B cell (primary cell): ENCODE measurements around the gene TWNK. TPM values are rescaled to one million over a fixed set of nuclear protein-coding genes. Genes with fewer than 3 reads are reported as not detected.

Experiments
- ATAC-seq: fragments of 200-7000 bp; cut with Tn5 transposase; one replicate; pipeline ENCODE4 v1.10.0; 2021; ENCODE audit warnings: low read depth, mild to moderate bottlenecking, moderate number of reproducible peaks, moderate library complexity
- CTCF ChIA-PET: fragments of 350-600 bp; sonication (Branson Sonifier 250); formaldehyde crosslinking; loops from one replicate; lab custom pipeline; 2021; ENCODE audit warnings: antibody characterized with exemption, inconsistent platforms; lab: Charles Lee
- POLR2A ChIA-PET: fragments of 350-600 bp; sonication (Branson Sonifier 250); formaldehyde crosslinking; loops from one replicate; lab custom pipeline; 2021; ENCODE audit warnings: antibody characterized with exemption; lab: Charles Lee
- DNase-seq: peaks from one replicate; pipeline ENCODE4 v3.0.0; 2013
- H2AFZ ChIP-seq: 2 replicates; pipeline ENCODE4 v1.6.1; 2012; ENCODE audit warnings: mild to moderate bottlenecking, low read depth, low read length; ENCODE audit not compliant: insufficient read depth, poor library complexity, severe bottlenecking
- H3K27ac ChIP-seq, 2 donors: 1 replicate in 1 of 2; 2 replicates in 1 of 2; pipeline ENCODE4 v1.5.1; 2012 to 2013; ENCODE audit warnings: low read length in 2 of 2, mild to moderate bottlenecking in 2 of 2, moderate library complexity in 1 of 2
- H3K27me3 ChIP-seq, 4 experiments: fragments of 200-600 bp in 1 of 4; sonication (generic) in 1 of 4; replicated peaks in 1 of 4; 1 replicate in 2 of 4; 2 replicates in 2 of 4; pipeline versions ENCODE4 v1.6.1 to v1.7.0; 2013 to 2016; ENCODE audit warnings: low read length in 3 of 4, mild to moderate bottlenecking in 2 of 4, mixed read lengths in 1 of 4, moderate library complexity in 1 of 4; ENCODE audit not compliant: insufficient read depth in 4 of 4, control insufficient read depth in 3 of 4; ENCODE audit errors: control extremely low read depth in 1 of 4
- H3K36me3 ChIP-seq, 2 experiments: replicated peaks in 1 of 2; 1 replicate in 1 of 2; 2 replicates in 1 of 2; pipeline versions ENCODE4 v1.6.1 to v1.7.1; 2013; ENCODE audit warnings: low read length in 1 of 2; ENCODE audit not compliant: insufficient read depth in 2 of 2, control insufficient read depth in 1 of 2; ENCODE audit errors: control extremely low read depth in 1 of 2, extremely low read depth in 1 of 2
- H3K4me1 ChIP-seq, 2 donors: fragments of 200-600 bp in 1 of 2; sonication (generic) in 1 of 2; 1 replicate in 1 of 2; 2 replicates in 1 of 2; pipeline versions ENCODE4 v1.5.1 to v1.6.1; 2013 to 2017; ENCODE audit warnings: low read length in 2 of 2; ENCODE audit not compliant: control insufficient read depth in 2 of 2, insufficient read depth in 2 of 2
- H3K4me2 ChIP-seq: replicated peaks from 2 replicates; pipeline ENCODE3; 2012; ENCODE audit warnings: mild to moderate bottlenecking, low read depth, low read length; ENCODE audit not compliant: poor library complexity, severe bottlenecking
- H3K4me3 ChIP-seq, 5 experiments: fragments of 200-600 bp in 1 of 5; sonication (generic) in 1 of 5; 1 replicate in 3 of 5; 2 replicates in 2 of 5; pipeline versions ENCODE4 v1.5.1 to v1.7.0; 2011 to 2016; ENCODE audit warnings: low read length in 4 of 5, mild to moderate bottlenecking in 4 of 5, low read depth in 2 of 5, control low read depth in 1 of 5, moderate library complexity in 1 of 5; ENCODE audit not compliant: insufficient read depth in 1 of 5; ENCODE audit errors: control extremely low read depth in 1 of 5, extremely low read depth in 1 of 5
- H3K79me2 ChIP-seq: fragments of 200-600 bp; sonication (generic); one replicate; pipeline ENCODE4 v1.6.0; 2016; ENCODE audit warnings: low read length; ENCODE audit not compliant: control insufficient read depth, insufficient read depth
- H3K9ac ChIP-seq: fragments of 200-600 bp; sonication (generic); 2 replicates; pipeline ENCODE4 v1.6.1; 2017; ENCODE audit warnings: mild to moderate bottlenecking, low read length, moderate library complexity
- H3K9me3 ChIP-seq, 3 donors: one replicate each; pipeline versions ENCODE4 v1.6.1 to v1.7.1; 2013; ENCODE audit warnings: low read length in 2 of 3; ENCODE audit not compliant: control insufficient read depth in 2 of 3, insufficient read depth in 1 of 3; ENCODE audit errors: control extremely low read depth in 1 of 3
- H4K20me1 ChIP-seq: 2 replicates; pipeline ENCODE4 v1.6.0; 2012; ENCODE audit warnings: mild to moderate bottlenecking, low read length; ENCODE audit not compliant: insufficient read depth, control insufficient read depth, poor library complexity, severe bottlenecking
- H3K27ac Mint-ChIP-seq: one replicate; pipeline ENCODE4 v1.8.0; 2021; ENCODE audit warnings: mixed read lengths
- H3K27me3 Mint-ChIP-seq: one replicate; pipeline ENCODE4 v1.8.0; 2021; ENCODE audit warnings: mixed read lengths
- H3K4me1 Mint-ChIP-seq: one replicate; pipeline ENCODE4 v1.8.0; 2021; ENCODE audit warnings: mixed read lengths
- H3K4me3 Mint-ChIP-seq: one replicate; pipeline ENCODE4 v1.8.0; 2021; ENCODE audit warnings: mixed read lengths
- H3K9me3 Mint-ChIP-seq: one replicate; pipeline ENCODE4 v1.8.0; 2022; ENCODE audit warnings: mixed read lengths; ENCODE audit not compliant: insufficient read depth
- CTCF ChIP-seq: fragments of 200-600 bp; IDR thresholded peaks from one replicate; pipeline ENCODE4 v1.8.0; 2022; ENCODE audit warnings: antibody characterized with exemption, mild to moderate bottlenecking
- EZH2 ChIP-seq: IDR thresholded peaks from 2 replicates; pipeline ENCODE4 v1.6.1; 2012; ENCODE audit warnings: borderline replicate concordance, low read depth, mild to moderate bottlenecking, moderate library complexity, low read length; ENCODE audit not compliant: insufficient read depth, poor library complexity, severe bottlenecking
- WGBS: methylation state at CpG from one replicate; pipeline ENCODE4 v1.1.5; 2013; ENCODE audit warnings: missing lambda C conversion rate; ENCODE audit not compliant: insufficient coverage; 5-methylcytosine and 5-hydroxymethylcytosine counted together
- intact Hi-C: fragments of 100-400 bp; cut with micrococcal nuclease; formaldehyde crosslinking; loops from one replicate; pipeline ENCODE4 v1.10.0; 2022
- polyA plus RNA-seq: library from polyadenylated mRNA; depleted of rRNA; stranded (reverse); fragments of >200 nt; gene quantifications from 2 replicates; pipeline ENCODE4 v1.2.3, GENCODE V29; 2012
- total RNA-seq, 2 donors: library from RNA; stranded (reverse); fragments of 120-200 nt in 1 of 2; gene quantifications; 1 replicate in 1 of 2; 2 replicates in 1 of 2; pipeline versions ENCODE4 v1.2.3 to v1.2.4, GENCODE V29; 2013 to 2022

Gene TWNK
- total and polyA plus RNA-seq, 2 donors (not counting 1 experiment from before 2014, with no cell fraction given) = 7.2 to 11.8 TPM

GRCh38 chr10:101007915-101008822 is 20.8 kb downstream of the TWNK start:
- intact Hi-C loops = no loop called here
- H3K4me3 ChIP-seq = no peak overlapping the region
- no peaks in the 10 kb centered on the region for H4K20me1 ChIP-seq
- no peaks in the 10 kb centered on the region for H3K79me2 ChIP-seq
- DNase-seq (no peak), ATAC-seq (no peak)
- H3K4me1 Mint-ChIP-seq = peaks cover 7% of the 10 kb centered on the region
- no peak overlapping the region for H3K27ac ChIP-seq
- CTCF ChIA-PET = interaction anchor here (0.7 to 1.7 kb wide), 4 partner anchors 9 to 53 kb away, joined by 3 to 10 read pairs (median 4); partner anchors contain the start of genes KAZALD1 and LZTS2
- no peak overlapping the region for H2AFZ ChIP-seq
- WGBS = 89% methylated on average over 11 of the region's 13 CpGs
- no peaks in the 10 kb centered on the region for H3K9me3 ChIP-seq
- H3K27ac Mint-ChIP-seq = no peak overlapping the region
- H3K9ac ChIP-seq = no peak overlapping the region
- peaks cover 0 to 7% of the 10 kb centered on the region in 2 experiments for H3K36me3 ChIP-seq
- no peaks in the 10 kb centered on the region for H3K27me3 Mint-ChIP-seq
- H3K4me2 ChIP-seq = no peak overlapping the region
- H3K4me3 Mint-ChIP-seq = no peak overlapping the region
- H3K9me3 Mint-ChIP-seq = no peaks in the 10 kb centered on the region
- TF ChIP-seq EZH2 (no peak), CTCF (no peak)
- no peaks in the 10 kb centered on the region for H3K27me3 ChIP-seq
- peaks cover 5 to 6% of the 10 kb centered on the region in 2 donors for H3K4me1 ChIP-seq
- POLR2A ChIA-PET = no interaction called here

DNA sequence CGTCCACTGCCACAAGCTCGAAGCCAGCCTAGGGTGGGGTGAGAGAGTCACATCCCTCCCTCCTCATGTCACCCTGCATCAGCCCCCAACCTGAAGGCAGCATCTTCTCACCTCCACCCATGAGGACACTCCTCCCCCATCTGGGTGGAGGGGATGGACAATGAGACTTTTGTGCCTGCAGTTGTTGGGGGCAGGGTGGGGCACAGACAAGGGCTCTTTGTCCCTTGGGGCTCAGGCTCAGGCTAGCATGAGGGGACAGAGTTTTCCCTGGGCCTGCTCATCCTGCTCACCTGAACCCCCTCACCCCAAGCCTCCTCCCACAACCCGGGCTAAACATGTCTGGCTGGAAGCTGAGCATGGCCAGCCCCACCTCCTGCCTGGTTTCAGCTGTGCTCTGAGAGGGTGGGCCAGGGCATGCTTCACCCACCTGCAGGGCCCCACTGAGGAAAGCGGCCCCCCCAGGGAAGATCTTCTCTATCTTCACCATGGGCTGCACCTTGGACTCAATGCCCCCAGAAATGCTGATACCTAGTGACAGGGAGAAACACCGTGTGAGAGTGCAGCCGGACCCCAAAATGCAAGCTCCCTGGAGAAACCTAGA is 21.6 kb downstream of the TWNK start:
- ChIA-PET CTCF (interaction anchor here (0.8 to 1.1 kb wide), 2 partner anchors 8 to 9 kb away, joined by 3 read pairs; partner anchors contain the start of gene LZTS2), POLR2A (no interaction called here)
- H3K4me2 ChIP-seq = no peak overlapping the region
- peaks cover 8% of the 10 kb centered on the region in 2 donors for H3K4me1 ChIP-seq
- no peak overlapping the region for H2AFZ ChIP-seq
- H3K36me3 ChIP-seq = peaks cover 0 to 3% of the 10 kb centered on the region in 2 experiments
- DNase-seq (no peak), ATAC-seq (no peak)
- intact Hi-C loops = no loop called here
- no peaks in the 10 kb centered on the region for H3K79me2 ChIP-seq
- no peak overlapping the region for H3K27ac ChIP-seq
- 89% methylated on average over 4 of the region's 6 CpGs for WGBS
- no peaks in the 10 kb centered on the region for H4K20me1 ChIP-seq
- no peak overlapping the region for H3K4me3 ChIP-seq
- Mint-ChIP-seq H3K27me3 (no peaks in the 10 kb centered on the region), H3K4me3 (no peak overlapping the region), H3K27ac (no peak overlapping the region), H3K4me1 (peaks cover 10% of the 10 kb centered on the region), H3K9me3 (no peaks in the 10 kb centered on the region)
- H3K27me3 ChIP-seq = no peaks in the 10 kb centered on the region
- H3K9me3 ChIP-seq = no peaks in the 10 kb centered on the region
- no peak overlapping the region for H3K9ac ChIP-seq
- TF ChIP-seq EZH2 = no peak
- no peak for TF ChIP-seq CTCF
